ENCODE data around the gene TUT7.
"Not testable (repeated sequence)": the region's sequence is repeated elsewhere in the genome, so short reads cannot be mapped to it uniquely, and the experiment has no call there.

Gene TUT7

GRCh38 chr9:86344818-86345217 lies 9.4 kb downstream of the TUT7 start:
- no peak for DNase-seq

DNA sequence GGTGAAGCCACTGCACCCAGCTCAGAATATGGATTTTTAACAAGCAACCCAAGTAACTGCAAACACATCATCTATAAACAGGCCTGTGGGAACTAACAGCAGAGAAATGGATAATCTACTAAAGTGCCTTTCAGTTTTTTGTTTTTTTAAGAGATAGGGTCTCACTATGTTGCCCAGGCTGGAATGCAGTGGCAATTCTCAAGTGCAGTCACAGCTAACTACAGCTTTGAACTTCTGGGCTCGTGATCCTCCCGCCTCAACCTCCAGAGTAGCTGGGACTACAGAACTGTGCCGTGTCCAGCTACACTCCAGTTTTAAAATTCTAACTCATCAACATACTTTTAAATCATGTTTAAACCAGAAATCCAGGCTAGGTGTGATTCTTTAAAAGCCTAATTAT lies 11.9 kb downstream of the TUT7 start:
- DNase-seq, result no peak

- DNase-seq, result no peak
Measured at GRCh38 chr9:86341007-86341491, 13.2 kb downstream of the TUT7 start.

DNA sequence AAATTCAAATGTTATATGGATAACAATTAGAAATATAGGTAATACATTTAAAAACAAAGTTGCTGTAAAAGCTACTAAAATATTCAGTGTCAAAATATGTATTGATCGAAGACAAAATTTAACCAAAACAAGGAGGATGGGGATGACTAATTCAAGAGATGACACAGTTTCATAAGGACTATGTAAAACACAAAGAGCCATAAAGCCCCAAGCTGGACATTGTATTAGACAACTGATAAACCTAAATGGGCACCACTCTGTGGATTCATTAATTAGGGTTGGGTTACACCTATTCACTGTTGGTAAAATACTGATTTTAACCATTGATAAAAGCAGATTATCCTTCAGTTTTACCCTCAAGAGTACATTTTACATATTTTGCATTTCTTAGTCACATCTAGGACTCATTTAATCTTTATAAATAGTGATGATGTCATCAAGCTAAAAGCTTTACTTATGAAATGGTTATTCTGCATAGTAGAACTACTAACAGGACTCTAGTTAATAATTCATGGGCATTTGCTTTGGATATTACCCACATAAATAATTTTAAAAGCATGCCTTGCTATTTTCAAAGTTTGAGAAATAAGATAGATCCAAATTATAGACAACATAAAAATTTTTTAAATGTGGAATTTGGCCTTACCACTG lies 13.7 kb downstream of the TUT7 start:
- no peak for DNase-seq

DNA sequence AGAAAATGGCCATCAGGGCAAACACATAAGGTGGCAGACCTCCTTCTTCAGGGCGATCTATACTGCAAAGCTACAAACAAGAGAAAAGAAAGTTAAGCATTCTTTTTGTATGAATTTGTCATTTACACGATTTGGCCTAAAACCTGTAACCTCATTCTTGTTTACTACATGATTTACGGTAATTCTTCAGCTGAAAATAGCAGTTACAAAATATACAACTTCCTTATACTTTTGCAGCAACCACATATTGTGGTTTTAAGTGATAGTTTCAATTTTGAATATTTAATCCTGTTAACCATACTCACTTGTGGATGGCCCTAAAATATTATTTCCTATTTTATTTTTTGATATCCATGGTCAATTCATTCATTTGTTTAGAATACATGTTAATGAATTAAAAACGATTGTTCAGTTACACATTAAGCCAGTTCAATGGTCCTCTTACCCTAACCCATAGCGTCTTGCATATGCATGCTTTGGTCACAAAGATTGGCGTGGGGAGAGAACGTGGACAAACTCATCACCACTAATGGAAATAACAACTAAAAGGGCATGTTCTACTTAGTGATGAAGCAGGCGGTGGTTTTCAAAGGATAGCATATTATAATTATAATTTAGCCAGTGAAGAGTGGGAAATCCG lies 16.6 kb downstream of the TUT7 start:
- no peak for DNase-seq

- DNase-seq, result no peak
Measured at GRCh38 chr9:86336058-86336457, 18.2 kb downstream of the TUT7 start.

- no peak for DNase-seq
Measured at GRCh38 chr9:86333651-86334050, 20.6 kb downstream of the TUT7 start.

DNA sequence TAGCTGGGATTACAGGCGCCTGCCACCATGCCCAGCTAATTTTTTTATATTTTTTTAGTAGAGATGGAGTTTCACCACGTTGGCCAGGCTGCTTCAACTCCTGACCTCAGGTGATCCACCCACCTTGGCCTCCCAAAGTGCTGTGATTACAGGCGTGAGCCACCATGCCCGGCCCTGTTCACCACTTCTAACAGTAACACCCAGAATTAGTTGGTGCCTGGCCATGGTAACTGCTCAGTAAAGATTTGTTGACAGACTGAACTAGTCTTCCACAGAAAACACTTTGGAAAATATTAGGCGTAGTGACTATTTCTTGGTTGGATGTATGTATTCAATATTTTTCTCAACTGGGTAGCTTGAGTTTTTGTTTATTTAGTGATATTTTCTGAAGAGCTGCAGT lies 24.0 kb downstream of the TUT7 start:
- no peak for DNase-seq

DNA sequence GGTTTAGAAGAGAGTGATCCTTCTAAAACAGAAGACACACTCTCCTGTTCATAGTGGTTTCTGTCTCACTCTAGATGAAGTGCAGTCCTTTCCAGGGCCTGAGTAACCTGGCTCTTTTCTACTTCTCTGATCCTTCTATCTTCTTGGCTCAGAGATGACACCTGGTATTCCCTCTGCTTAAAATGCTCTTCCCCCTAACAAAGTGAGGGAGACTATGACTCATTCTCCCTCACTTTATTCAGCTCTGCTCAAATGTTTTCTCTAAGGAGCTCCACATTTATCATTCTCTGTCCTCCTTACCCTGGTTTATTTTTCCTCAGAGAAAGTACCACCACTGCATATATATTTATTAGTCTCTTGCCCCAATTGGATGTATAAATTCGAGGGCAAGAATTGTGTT lies 24.6 kb downstream of the TUT7 start:
- no peak for DNase-seq

- DNase-seq, result no peak
Measured at GRCh38 chr9:86328156-86328555, 26.1 kb downstream of the TUT7 start.

- no peak for DNase-seq
Measured at GRCh38 chr9:86326536-86326935, 27.7 kb downstream of the TUT7 start.

GRCh38 chr9:86324901-86325300 lies 29.3 kb downstream of the TUT7 start:
- no peak for DNase-seq

DNA sequence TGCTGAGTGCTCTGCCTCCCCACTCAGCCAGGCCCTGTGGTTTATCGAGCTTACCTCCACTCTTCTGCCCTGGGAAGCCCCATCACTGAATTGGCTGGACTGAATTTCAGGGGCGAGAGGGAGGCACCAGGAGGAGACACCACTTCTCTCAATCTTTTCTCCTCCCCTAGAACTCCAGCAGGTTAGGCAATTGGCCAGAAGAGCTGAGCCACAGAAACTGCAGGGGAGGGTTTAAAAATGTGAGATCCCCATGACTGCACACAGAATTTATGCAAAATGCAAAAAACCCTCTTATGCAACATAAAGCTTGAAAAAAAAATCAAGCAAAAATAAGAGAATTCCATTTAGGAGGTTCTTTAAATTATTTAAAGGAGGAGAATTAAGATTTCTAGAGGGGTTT lies 29.9 kb downstream of the TUT7 start:
- DNase-seq, result no peak

DNA sequence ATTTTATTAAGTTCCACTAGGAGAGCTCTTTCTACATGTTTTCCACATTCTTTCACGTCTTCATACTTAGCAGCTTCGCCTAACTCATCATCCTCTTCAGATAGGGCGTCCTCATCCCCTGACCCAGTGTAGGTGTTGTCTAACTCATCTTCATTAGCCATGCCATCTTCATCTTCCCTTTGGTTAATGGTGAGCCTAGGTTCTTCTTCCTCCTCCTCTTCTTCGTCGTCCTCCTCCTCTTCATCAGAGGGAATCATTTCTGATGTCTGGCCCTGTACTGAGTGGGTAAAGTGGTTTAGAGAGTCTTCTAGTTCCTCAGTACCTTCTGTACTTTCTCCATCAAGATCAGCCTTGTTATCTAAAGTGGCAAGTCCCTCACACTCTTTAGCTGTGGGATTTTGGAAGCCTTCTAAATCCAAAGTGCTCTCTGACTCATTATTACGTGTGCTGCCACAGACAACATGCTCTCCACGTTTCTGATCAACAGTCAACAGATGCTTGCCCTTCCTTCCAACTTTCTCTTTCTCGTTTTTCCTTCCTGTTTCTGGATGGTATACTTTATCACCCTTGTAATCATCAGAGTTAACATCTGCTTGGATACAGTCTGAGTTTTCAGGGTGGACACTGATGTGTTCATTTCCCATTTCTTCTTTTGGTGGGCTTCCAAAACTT lies 31.1 kb downstream of the TUT7 start:
- no peak for DNase-seq

GRCh38 chr9:86321373-86321772 lies 32.8 kb downstream of the TUT7 start:
- DNase-seq, result no peak

GRCh38 chr9:86318187-86318586 lies 36.0 kb downstream of the TUT7 start:
- no peak for DNase-seq

GRCh38 chr9:86315078-86315477 lies 39.1 kb downstream of the TUT7 start:
- no peak for DNase-seq

- not testable (repeated sequence) for DNase-seq
Measured at GRCh38 chr9:86312959-86313358, 41.3 kb downstream of the TUT7 start.

DNA sequence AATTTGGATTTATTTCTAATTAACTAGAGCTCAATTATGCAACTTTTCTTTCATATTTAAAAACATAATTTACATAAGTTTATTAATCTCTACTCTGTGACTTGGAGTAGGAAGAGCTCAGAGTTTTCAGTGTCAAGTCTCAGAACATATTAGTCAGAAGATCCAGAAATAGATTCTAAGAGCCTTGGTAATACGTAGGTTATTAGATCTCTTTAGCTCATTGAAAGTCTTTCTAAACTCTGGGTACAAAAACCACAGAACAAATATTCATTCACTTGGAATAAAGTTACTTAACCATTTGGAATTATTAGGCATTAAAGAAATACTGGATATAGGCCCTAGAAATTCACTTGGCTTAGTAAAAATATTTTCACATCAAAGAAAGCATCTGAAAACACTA lies 45.5 kb downstream of the TUT7 start:
- no peak for DNase-seq

GRCh38 chr9:86304236-86304730 lies 49.9 kb downstream of the TUT7 start:
- DNase-seq, result no peak

DNA sequence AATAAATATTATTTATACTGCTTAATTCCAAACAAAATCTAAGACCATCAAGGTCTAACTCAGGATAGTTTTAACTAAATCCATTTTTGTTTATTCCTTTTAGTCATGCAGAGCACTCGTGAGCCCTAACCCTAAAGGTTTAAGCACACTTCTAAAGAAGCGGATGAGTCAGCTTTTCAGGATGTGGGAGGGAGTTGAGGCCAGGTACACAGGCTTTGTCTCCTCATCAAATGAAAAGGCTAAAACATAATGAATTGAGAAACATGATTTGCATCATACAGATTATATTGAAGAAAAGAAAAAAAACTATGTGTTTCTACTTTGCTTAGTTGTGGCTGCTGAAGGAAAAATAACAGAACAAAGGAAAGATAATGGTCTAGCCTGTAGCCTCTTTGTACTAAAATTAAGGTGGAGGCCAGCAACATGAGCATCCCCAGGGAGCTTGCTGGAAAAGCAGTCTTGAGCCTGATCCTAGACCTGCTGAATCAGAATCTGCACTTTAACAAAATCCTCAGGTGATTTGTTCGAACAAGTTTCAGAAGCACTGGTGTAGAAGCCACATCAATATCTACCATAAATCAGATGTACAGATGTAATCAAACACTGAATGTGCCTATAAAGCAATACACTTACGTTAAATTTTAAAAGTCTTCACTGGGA lies 50.8 kb downstream of the TUT7 start:
- no peak for DNase-seq

DNA sequence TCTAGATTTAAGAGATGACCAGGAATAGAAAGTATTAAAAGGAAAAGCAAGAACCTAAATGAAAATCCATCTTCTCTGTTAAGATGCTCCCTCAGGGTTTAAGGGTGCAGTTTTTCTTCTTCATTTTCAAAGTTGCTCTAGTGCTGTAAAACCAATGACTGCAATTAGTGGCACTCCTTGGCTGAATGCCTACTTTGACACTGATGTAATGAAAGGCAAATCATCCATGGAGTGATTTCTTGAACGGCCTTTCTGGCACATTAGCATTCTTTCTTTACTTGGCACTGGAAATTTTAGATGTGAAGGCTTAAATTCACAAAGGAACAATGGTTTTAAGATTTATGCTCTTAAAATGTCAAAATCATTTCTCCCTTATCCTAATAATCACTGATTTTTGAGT lies 52.5 kb downstream of the TUT7 start:
- no peak for DNase-seq

DNA sequence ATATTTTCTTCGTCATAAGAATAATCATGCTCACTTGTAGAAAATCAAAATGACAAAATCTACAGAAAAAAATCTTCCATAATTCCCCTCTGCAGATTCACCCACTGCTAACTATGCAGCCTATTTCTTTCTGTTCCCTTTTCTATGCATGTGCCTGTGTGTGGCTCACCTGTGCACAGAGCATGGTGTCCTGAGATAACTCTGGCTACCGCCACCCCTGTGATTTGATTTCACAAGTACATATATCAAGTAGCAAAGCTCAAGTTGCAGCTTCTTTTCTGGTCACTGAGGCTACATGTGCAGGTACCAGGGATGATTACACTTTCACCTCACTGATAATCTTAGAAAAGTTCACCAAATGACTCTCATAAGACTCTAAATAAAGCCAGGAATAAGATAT lies 53.5 kb downstream of the TUT7 start:
- DNase-seq, result no peak

GRCh38 chr9:86298873-86299272 lies 55.3 kb downstream of the TUT7 start:
- no peak for DNase-seq

Data from 8988T (cell line).